HG02840 (cell line): ENCODE measurements around the gene UBE2L3.
"Not testable (repeated sequence)": the region's sequence is repeated elsewhere in the genome, so short reads cannot be mapped to it uniquely, and the experiment has no call there.

Experiments used
- ATAC-seq: cut with Tn5 transposase; IDR thresholded peaks from one replicate; pipeline ENCODE4 v1.9.1; 2021; ENCODE audit warnings: mild to moderate bottlenecking, moderate library complexity, moderate number of reproducible peaks; ENCODE audit not compliant: unreplicated experiment, low FRiP score

The UBE2L3 gene

GRCh38 chr22:21624880-21625791 lies 57.6 kb downstream of the UBE2L3 start:
- ATAC-seq = no peak

DNA sequence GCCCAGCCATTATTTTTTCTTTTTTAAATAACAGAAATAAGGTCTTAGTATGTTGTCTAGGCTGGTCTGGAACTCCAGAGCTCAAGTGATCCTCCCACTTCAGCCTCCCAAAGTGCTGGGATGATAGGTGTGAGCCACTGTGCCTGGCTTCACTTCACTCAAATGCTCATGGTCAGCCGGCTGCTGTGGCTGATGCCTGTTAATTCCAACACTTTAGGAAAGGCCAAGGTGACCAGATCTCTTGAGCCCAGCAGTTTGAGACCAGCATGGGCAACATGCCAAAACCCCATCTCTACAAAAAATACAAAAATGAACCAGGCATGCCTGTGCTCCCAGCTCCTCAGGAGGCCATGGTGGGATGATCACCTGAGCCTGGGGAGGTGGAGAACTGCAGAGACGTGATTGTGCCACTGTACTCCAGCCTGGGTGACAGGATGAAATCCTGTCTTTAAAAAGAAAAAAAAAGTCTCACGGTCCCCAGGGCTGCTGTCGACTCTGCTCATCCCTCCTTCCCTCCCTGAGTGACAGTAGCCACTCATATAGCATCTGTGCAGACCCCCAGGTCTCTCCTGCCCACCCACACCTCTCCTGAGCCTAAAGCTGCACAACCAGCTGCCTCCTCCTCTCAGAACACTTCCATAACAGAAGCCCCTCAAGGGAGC lies 58.7 kb downstream of the UBE2L3 start:
- ATAC-seq = no peak

DNA sequence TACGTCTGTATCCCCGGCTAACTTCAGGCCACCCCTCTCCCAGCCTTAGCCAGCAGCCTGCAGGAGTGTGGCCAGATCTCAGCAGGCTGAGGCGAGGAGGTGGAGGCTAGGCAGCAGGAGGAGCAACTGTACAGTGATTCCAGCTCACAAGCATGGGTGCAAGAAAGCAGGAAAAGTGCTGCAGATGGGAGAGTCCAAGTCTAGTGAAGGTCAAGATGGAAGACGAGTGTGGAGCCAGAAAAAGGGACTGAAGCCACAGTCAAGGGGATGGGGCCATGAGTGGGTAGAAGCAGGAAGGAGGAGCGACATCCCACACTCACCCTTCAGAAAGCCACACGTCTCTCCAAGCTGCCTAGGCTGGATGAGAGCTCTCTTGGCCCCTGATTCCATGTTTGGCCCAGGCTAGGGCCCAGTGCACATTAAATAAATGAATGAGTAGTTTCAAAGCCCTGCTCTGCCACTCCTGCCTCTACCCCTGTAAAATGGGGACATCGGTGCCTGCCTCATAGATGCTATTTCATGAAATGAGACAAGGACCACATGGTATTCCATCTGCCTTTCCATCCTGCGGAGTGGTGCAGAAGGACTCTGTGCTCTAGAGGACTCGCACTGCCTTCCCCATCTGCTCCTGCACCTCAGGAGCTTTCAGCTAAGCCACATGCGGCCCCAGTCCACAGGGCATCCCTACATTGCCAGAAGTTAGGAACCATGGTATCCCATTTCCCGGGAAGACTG lies 59.4 kb downstream of the UBE2L3 start:
- ATAC-seq = no peak

GRCh38 chr22:21628386-21629254 lies 61.1 kb downstream of the UBE2L3 start:
- no peak for ATAC-seq

DNA sequence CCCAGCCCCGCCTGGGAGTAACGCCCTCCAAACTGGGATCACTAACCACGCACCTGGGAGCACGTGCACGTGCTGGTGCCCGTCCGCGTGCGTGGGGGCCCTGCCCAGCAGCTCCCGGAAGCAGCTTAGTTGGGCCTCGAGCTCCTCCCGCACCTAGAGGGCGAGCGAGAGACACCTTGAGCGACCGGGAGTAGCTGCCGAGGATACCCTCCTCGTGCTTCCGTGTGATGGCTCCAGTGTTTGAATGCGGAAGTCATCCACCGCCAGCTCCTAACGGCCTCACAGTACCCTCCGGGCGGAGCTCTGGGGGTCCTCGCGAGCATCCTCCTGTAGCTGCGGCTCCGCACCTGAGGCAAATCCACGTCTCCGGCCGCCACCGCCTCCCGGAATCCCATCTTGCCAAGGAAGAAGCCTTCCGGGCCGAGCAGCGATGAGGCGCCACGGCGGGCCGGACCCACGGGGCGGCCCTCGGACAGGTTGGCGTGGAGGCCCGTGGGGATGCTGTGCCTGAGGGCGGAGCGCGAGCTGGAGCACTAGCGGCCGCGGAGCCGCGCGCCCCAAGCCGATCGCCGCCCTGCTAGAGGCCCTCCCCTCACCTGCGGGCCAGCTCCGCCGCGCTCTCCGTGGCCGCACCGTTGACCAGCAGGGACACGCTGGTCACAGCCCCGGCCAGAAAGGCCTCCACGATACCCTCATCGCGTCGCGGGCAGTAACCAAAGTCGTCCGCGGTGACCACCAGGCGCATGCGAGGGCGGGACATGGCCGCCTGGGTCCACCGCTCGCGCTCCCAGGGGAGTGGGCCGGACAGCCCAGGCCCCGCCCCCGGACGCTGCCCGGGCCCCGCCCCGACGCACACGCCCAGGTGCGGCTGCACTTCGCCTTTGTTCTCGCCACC lies 62.0 kb downstream of the UBE2L3 start, which contains the start of gene YDJC:
Gene YDJC (minus strand): TSS at position 768 of the 895 bp plus-strand sequence. CDS start 8 bp downstream, at position 760.
- peak; percentile 71 for ATAC-seq

DNA sequence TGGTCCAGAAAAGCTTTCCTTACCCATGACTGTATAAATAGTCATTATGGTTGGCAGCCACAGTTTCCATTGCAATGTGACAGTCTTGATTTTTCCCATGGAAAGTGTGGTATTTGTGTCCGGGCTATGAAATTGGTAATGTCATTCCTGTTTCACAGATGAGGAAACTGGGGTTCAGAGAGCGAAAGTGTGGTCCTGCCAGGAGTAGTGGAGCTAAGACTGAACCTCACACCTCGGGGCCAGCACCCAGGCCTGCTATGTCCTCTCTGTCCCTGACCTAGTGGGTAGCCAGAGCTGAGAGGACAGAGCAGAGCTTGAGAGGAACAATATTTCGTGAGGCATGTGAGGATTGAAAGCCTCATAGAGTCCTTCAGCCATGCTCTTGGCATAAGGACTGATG lies 63.5 kb downstream of the UBE2L3 start:
- ATAC-seq = no peak

DNA sequence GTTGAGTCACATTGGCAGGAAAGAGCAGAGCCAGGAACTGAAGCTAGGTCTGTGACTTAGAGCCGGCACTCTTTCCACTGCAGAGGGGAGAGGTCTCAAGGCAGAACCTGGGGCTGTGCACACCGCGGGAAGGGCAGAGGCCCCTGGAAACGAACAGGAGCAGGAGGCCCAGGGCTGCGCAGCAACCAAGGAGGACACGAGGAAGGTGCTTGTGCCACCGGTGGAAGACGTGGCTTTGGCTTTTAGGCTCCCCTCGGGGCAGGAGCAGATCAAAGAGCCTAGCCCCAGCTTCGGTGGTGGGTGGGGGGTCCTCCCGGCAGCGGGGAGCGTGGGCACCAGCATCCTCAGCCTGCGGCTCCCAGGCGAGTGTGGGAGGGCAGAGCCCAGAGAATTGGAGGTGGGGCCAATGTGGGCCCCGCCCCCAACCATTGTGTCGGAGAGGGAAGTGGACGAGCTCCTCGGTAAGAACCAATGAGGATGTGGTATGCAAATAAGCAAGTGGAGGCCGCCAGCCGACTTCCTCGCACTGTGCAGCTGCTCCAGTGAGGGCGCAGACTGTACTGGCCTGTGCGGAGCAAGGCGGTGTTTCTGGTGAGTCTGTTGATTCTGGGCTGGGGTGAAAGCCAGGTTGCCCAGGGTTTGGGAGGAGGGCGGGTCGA lies 64.9 kb downstream of the UBE2L3 start, which contains the start of gene CCDC116:
Gene CCDC116 (plus strand): TSS at position 524 of the 659 bp plus-strand sequence. CDS start 422 bp downstream, outside the sequence.
- no peak for ATAC-seq

- ATAC-seq = no peak
These were observed 65.4 kb downstream of the UBE2L3 start for GRCh38 chr22:21632931-21633330.

GRCh38 chr22:21633481-21633880 lies 66.0 kb downstream of the UBE2L3 start:
- no peak for ATAC-seq

DNA sequence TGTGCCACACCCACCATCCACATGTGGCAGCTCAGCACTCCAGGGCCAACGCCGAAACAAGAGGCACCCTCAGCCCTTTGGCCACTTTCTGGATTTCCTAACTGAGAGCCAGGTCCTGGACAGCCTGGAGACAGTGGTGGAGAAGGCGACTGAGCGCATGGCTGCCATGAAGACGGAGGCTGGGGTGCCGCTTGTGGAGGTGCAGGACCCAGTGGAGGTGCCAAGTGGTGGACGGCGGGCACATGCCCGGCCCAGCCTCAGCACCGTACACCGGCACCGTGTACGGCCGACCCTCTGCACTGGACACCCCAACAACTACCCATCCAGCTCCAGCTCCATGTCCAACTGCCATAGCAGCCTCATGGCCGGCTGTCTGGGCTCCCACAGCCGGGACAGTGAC lies 66.6 kb downstream of the UBE2L3 start:
- no peak for ATAC-seq

- ATAC-seq = no peak
These were observed 67.3 kb downstream of the UBE2L3 start for GRCh38 chr22:21634844-21635243.

- ATAC-seq = no peak
These were observed 68.4 kb downstream of the UBE2L3 start for GRCh38 chr22:21635771-21636510.

DNA sequence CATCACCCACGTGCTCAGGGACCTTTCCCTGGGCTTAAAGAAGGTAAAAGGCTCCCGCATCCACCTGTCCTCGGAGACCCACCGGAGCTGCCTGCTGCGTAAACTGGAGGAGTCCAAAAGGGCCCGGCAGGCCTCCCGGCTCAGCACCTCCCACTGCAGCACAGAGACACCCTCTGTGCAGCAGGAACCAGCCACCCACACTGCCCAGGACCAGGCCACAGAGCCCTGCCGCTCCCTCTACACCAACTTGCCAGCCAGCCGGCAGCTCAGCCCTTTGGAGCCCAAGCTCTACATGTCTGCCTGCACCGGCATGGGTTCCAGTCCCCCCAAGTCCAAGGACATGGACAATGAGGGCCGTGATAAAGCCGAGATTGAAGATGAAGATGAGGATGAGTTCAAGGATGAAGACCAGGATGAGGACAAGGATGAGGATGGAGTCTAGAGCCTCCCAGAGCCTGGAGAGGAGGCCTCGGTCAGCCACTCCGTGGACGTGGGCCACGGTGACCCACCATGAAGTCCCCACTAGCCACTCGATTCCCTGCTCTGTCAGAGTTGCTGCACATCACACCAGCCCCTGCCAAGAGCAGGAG lies 69.2 kb downstream of the UBE2L3 start:
- no peak for ATAC-seq

DNA sequence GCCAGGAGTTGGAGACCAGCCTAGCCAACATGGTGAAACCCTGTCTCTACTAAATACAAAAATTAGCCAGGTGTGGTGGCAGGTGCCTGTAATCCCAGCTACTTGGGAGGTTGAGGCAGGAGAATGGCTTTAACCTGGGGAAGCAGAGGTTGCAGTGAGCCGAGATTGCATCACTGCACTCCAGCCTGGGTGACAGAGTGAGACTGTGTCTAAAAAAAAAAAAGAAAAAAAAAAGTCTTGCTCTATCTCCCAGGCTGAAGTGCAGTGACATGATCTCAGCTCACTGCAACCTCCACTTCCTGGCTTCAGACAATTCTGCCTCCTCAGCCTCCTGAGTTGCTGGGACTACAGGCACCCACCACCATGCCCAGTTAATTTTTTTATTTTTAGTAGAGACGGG lies 69.9 kb downstream of the UBE2L3 start:
- not testable (repeated sequence) for ATAC-seq

DNA sequence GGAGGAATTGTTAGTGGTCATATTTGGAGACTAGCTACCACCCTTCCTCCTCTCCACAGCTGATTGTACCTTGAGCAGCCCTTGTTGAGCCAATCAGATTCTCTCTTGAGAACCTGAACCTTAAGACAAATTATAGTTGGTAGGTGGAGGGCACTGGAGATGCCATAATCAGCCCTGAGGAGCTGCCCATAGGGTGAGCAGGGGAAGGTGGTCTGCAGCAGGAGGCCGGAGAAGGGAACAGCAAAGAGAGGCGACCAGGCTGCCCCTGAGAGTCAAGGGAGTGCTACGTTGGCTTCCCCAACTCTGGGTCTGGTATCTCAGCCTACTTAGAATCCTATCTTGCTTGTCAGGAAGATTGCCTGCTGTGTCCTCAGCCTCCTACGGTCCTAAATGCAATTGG lies 71.8 kb downstream of the UBE2L3 start:
- ATAC-seq = no peak

GRCh38 chr22:21640810-21641209 lies 73.3 kb downstream of the UBE2L3 start:
- ATAC-seq = no peak

- no peak for ATAC-seq
These were observed 73.9 kb downstream of the UBE2L3 start for GRCh38 chr22:21641417-21641788.
